GM19035 (cell line): ENCODE measurements around the gene TAF10.

ENCODE experiments used
- ATAC-seq: cut with Tn5 transposase; IDR thresholded peaks from one replicate; pipeline ENCODE4 v1.9.1; 2021; ENCODE audit not compliant: unreplicated experiment

Gene TAF10

GRCh38 chr11:6609502-6610015 lies 2.5 kb downstream of the TAF10 start:
- no peak for ATAC-seq

GRCh38 chr11:6608726-6609501 lies 3.1 kb downstream of the TAF10 start:
- ATAC-seq = no peak

GRCh38 chr11:6608011-6608410 lies 4.0 kb downstream of the TAF10 start:
- ATAC-seq = no peak

GRCh38 chr11:6607190-6607795 lies 4.7 kb downstream of the TAF10 start:
- no peak for ATAC-seq

GRCh38 chr11:6606471-6607189 lies 5.4 kb downstream of the TAF10 start:
- ATAC-seq = peak; percentile 36

GRCh38 chr11:6604790-6605189 lies 7.2 kb downstream of the TAF10 start:
- ATAC-seq = no peak

- peak; percentile 34 for ATAC-seq
These were observed 7.9 kb downstream of the TAF10 start for GRCh38 chr11:6604081-6604626.

GRCh38 chr11:6603287-6604080 lies 8.5 kb downstream of the TAF10 start, which contains the start of the genes ILK and RRP8:
TSS of gene ILK (plus strand) at chr11:6603774. CDS start at chr11:6604272, 498 bp downstream.
TSS of gene RRP8 (minus strand) at chr11:6603616. CDS start at chr11:6603502, 114 bp downstream.
- ATAC-seq = peak; percentile 75

GRCh38 chr11:6602096-6602940 lies 9.7 kb downstream of the TAF10 start:
- ATAC-seq = no peak

- no peak for ATAC-seq
These were observed 11.0 kb downstream of the TAF10 start for GRCh38 chr11:6601041-6601461.

- no peak for ATAC-seq
These were observed 12.1 kb downstream of the TAF10 start for GRCh38 chr11:6599881-6600390.

GRCh38 chr11:6599449-6599848 lies 12.6 kb downstream of the TAF10 start:
- no peak for ATAC-seq

GRCh38 chr11:6598555-6598954 lies 13.5 kb downstream of the TAF10 start:
- no peak for ATAC-seq

GRCh38 chr11:6596239-6596877 lies 15.7 kb downstream of the TAF10 start:
- no peak for ATAC-seq

GRCh38 chr11:6594142-6594768 lies 17.8 kb downstream of the TAF10 start:
- ATAC-seq = no peak

- ATAC-seq = no peak
These were observed 24.0 kb downstream of the TAF10 start for GRCh38 chr11:6588018-6588417.

GRCh38 chr11:6587360-6587953 lies 24.6 kb downstream of the TAF10 start:
- no peak for ATAC-seq
